C4-2B (cell line): ENCODE measurements around the gene AGAP1.
"Not testable (repeated sequence)": the region's sequence is repeated elsewhere in the genome, so short reads cannot be mapped to it uniquely, and the experiment has no call there.

Source experiments
- H3K27ac ChIP-seq: fragments of 450-650 bp; 2 replicates; pipeline ENCODE4 v1.5.1; 2017
- CTCF ChIP-seq: fragments of 450-650 bp; conservative IDR thresholded peaks from 2 replicates; pipeline ENCODE4 v1.5.1; 2017; ENCODE audit warnings: mild to moderate bottlenecking
- ZFX ChIP-seq: fragments of 450-650 bp; IDR thresholded peaks from 2 replicates; pipeline ENCODE4 v1.6.1; 2017

AGAP1 gene

DNA sequence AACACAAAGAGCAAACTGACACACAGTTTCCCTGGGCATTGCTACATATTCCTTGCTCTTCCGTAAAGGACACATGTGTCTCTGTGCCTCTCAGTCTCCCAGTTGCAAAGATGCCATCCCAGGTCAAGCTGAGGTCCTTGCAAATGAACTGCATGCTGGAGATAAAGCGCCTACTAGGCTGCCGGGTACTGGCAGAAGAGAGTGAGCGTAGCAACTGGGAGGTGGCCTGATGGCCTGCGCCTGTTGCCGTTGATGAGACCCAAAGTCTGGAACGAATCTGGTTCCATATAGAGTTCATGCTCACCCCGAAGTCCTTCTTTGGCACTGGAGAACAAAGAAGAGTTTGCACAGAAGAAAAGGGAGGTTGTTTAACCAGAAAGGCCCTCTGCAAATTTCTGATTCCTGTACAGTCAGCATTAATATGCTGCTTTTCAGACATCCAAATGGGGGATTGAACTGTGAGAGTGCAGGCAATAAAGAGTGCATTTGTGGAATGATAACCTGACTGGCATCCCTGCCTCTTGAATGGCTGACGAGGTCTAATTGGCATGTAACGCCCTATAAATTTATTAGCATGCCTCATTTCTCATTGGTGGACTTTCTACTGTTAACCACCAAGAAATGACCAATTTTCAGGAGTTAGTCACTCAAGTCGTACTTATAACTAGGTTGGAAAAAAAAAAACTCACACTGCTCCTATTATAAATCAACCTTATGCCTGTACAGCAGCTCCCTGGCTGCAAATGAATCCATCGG, 595.6 kb downstream of the AGAP1 start:
- H3K27ac ChIP-seq, result no peak overlapping the region
- TF ChIP-seq ZFX (no peak), CTCF (no peak)

GRCh38 chr2:236090027-236090382, 596.2 kb downstream of the AGAP1 start:
- H3K27ac ChIP-seq, result no peak overlapping the region
- TF ChIP-seq CTCF (no peak), ZFX (no peak)

DNA sequence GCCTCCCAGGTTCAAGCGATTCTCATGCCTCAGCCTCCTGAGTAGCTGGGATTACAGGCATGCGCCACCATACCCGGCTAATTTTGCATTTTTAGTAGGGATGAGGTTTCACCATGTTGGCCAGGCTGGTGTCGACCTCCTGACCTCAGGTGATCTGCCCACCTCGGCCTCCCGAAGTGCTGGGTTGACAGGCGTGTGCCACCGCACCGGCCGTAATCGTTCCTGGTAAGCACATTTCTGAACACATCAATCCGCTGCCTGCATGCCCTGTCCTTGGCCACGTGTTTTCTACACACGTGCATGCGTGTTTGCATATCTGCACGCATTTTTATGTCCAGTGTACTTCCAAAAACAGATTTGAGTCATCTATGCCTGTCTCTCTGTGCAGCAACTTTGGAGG, 597.0 kb downstream of the AGAP1 start:
- not testable (repeated sequence) for H3K27ac ChIP-seq

- no peak overlapping the region for H3K27ac ChIP-seq
- no peak for TF ChIP-seq ZFX
- no peak for TF ChIP-seq CTCF
These were observed 598.9 kb downstream of the AGAP1 start for GRCh38 chr2:236092714-236093113.

DNA sequence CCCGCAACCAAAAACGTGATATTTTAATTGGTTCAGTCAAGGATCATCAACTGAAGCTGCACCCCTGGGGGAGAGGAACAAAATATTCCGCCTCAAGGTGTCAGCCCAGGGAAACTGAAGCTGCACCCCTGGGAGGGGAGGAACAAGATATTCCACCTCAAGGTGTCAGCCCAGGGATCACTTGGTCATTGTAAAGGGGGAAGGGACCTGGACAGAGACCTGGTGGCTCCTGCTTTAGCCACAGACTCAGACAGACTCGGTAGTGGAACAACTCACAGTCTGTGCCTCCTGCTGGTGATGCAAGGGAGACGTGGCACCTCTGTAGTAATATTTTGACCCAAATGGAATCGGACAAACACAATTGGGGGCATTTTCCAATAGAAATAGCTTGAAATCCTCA, 599.3 kb downstream of the AGAP1 start:
- TF ChIP-seq CTCF (no peak), ZFX (no peak)

GRCh38 chr2:236095504-236095903, 601.7 kb downstream of the AGAP1 start:
- no peak overlapping the region for H3K27ac ChIP-seq
- no peak for TF ChIP-seq ZFX

More for the DNA sequence above, 599.3 kb downstream of the AGAP1 start:
- no peak overlapping the region for H3K27ac ChIP-seq

DNA sequence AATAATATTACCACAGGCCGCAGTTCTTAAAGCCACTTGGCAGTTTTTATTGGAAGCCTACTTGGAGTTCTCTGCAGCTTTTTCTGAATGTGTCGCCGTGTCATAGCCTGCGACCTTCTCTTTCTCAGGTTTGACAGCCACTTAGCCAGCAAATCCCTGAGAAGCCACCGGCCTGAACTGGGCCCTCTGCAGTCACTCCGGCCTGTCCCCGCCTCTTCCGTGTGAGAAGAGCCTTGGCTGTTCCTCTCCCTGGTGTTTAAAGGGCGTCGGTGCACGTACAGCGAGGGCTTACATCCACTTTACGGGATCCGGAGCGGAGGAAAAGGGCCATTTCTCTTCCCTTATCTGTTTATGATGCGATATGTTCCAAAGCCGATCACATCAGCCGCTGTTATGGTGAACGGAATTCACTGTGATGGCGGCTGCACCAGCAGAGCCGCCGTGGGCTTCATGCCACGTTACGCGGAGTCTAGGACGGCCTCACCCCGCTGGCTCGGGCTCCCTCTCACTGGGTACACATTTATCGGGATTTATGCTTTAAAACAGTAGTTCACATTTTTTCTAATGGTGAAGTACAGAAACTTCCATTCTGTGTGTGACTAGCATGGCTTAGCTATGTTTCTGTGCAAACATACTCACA, 607.6 kb downstream of the AGAP1 start:
- H3K27ac ChIP-seq, result no peak overlapping the region
- no peak for TF ChIP-seq CTCF
- TF ChIP-seq ZFX, result no peak

DNA sequence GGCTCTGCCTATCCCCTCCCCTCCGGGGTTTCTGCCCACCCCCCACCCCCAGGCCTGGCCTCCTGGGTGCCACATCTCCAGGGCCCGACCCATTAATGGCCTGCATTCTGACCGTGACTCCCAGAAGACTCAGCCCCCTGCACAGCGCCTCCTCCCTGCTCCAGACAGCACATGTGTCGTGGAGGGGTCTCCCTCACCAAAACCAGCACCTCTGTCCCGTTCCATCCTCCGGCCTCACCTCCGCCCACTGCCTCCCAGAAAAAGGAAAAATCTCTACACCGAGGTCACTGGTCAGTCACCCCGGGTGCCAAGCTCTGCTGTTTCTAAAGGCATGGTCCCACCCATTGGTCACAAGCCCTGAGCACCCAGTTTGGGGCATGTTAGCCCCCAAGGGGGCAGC, 609.1 kb downstream of the AGAP1 start:
- no peak overlapping the region for H3K27ac ChIP-seq
- TF ChIP-seq CTCF (no peak), ZFX (no peak)
